Breast epithelium (tissue), 4 donors: ENCODE results near the gene SNTG2. TPM values are rescaled to one million over a fixed set of nuclear protein-coding genes. Genes with fewer than 3 reads are reported as not detected.

Experiments
- DNase-seq, 2 donors: peaks; one replicate each; pipeline ENCODE4 v3.0.0-alpha.2; 2019; ENCODE audit warnings: low spot score in 2 of 2
- H3K27ac ChIP-seq, 2 donors: fragments of 200-600 bp; sonication (generic) in 1 of 2; one replicate each; pipeline ENCODE4 v1.5.1; 2016 to 2019; ENCODE audit warnings: mild to moderate bottlenecking in 1 of 2
- H3K27me3 ChIP-seq, 2 donors: fragments of 200-600 bp; sonication (generic) in 1 of 2; one replicate each; pipeline versions ENCODE4 v1.5.1 to v1.6.0; 2017 to 2019; ENCODE audit warnings: control low read depth in 1 of 2, mild to moderate bottlenecking in 1 of 2
- H3K36me3 ChIP-seq: fragments of 200-600 bp; one replicate; pipeline ENCODE4 v1.5.1; 2019
- H3K4me1 ChIP-seq, 2 donors: fragments of 200-600 bp; sonication (generic); one replicate each; pipeline ENCODE4 v1.5.1; 2016 to 2019; ENCODE audit warnings: control low read depth in 1 of 2
- H3K4me3 ChIP-seq, 3 donors: fragments of 200-600 bp; sonication (generic); 1 replicate in 2 of 3; 2 replicates in 1 of 3; pipeline ENCODE4 v1.5.1; 2016 to 2019; ENCODE audit warnings: mild to moderate bottlenecking in 3 of 3, moderate library complexity in 2 of 3
- H3K9me3 ChIP-seq, 2 donors: fragments of 200-600 bp; sonication (generic) in 1 of 2; one replicate each; pipeline ENCODE4 v1.5.1; 2016 to 2019; ENCODE audit warnings: control low read depth in 1 of 2
- POLR2A ChIP-seq: fragments of 450-650 bp; IDR thresholded peaks from one replicate; pipeline ENCODE4 v1.6.1; 2016; ENCODE audit warnings: antibody characterized with exemption, mild to moderate bottlenecking, moderate library complexity
- POLR2AphosphoS5 ChIP-seq, 3 donors: sonication (generic); formaldehyde crosslinking; IDR thresholded peaks; one replicate each; pipeline ENCODE4 v1.6.1; 2017; ENCODE audit warnings: antibody characterized with exemption in 3 of 3
- intact Hi-C: fragments of 100-400 bp; cut with DNase I; formaldehyde crosslinking; loops from one replicate; pipeline ENCODE4 v1.15.1; 2023; ENCODE audit warnings: low total_unique reads
- total RNA-seq, 3 donors: library from RNA; depleted of rRNA; stranded (reverse); fragments of >200 nt; gene quantifications; one replicate each; pipeline ENCODE4 v1.1.0, GENCODE V29; 2016
- TF ChIP-seq, protein P1 (sequence below), 3 donors: fragments of 450-650 bp; IDR thresholded peaks; one replicate each; pipeline ENCODE4 v1.5.1; 2016 to 2017; ENCODE audit warnings: antibody characterized with exemption in 3 of 3, mild to moderate bottlenecking in 3 of 3, moderate library complexity in 3 of 3

Gene SNTG2
- total RNA-seq, 3 donors from 2014 or later: 4.6 to 7.4 (median 6.0) TPM

DNA sequence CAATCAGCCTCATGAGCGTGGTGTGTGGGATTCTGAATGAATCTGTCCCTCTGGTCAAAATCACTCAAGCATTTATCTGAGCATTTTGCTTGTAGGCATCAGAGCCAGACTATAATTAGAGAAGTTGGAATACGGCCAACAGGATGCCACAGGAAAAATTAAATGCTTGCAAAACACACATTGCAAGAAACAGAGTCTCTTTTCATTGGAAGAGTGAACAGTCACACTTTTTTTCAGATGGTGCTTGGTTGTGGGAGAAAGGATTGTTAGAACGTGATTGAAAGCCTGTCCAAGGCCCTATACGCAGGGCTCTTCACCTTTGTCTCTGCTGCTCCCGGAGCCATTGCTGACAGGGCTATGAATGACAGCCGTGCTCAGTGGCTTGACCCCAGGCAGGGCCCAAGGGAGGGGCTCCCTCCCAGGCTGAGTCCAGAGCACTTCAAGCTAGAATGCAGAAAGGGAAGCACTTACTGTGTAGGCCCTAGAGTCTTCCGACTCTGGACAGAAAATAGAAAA, 59.8 kb downstream of the SNTG2 start:
- intact Hi-C loops: no loop called here
- no peak for TF ChIP-seq POLR2A
- no peak for TF ChIP-seq POLR2AphosphoS5 (IDR thresholded peaks at IDR 0.05)
- TF ChIP-seq, protein P1, sequence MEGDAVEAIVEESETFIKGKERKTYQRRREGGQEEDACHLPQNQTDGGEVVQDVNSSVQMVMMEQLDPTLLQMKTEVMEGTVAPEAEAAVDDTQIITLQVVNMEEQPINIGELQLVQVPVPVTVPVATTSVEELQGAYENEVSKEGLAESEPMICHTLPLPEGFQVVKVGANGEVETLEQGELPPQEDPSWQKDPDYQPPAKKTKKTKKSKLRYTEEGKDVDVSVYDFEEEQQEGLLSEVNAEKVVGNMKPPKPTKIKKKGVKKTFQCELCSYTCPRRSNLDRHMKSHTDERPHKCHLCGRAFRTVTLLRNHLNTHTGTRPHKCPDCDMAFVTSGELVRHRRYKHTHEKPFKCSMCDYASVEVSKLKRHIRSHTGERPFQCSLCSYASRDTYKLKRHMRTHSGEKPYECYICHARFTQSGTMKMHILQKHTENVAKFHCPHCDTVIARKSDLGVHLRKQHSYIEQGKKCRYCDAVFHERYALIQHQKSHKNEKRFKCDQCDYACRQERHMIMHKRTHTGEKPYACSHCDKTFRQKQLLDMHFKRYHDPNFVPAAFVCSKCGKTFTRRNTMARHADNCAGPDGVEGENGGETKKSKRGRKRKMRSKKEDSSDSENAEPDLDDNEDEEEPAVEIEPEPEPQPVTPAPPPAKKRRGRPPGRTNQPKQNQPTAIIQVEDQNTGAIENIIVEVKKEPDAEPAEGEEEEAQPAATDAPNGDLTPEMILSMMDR (IDR thresholded peaks at IDR 0.05): no peak
- Histone ChIP-seq H3K27me3 (no peaks in the 10 kb centered on the region), H3K9me3 (no peaks in the 10 kb centered on the region), H3K4me3 (no peak overlapping the region), H3K36me3 (no peaks in the 10 kb centered on the region), H3K4me1 (no peaks in the 10 kb centered on the region), H3K27ac (no peak overlapping the region)
- DNase-seq: no peak

DNA sequence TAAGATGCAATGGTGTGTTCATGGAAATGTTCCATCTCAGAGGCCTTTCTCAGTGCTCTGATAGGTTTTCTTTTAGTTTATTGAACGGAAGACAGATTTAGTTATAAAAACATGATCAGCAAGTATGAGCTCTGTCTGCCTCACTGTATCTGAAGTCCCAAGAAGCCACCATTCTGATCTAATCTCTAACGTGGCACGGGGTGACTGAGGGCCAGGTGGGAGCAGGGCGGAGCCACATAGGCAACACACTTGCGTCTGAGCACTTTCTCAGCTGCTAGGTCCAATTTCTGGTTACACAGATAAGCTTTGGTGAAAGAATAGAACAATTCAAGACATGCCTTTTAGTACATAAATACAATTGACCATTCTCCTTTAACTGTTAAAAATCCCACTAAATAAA, 60.4 kb downstream of the SNTG2 start:
- TF ChIP-seq, protein P1 (IDR thresholded peaks at IDR 0.05): no peak
- TF ChIP-seq POLR2AphosphoS5 (IDR thresholded peaks at IDR 0.05): no peak
- no peak for TF ChIP-seq POLR2A
- intact Hi-C loops: no loop called here
- Histone ChIP-seq H3K9me3 (no peaks in the 10 kb centered on the region), H3K4me3 (no peak overlapping the region), H3K4me1 (no peaks in the 10 kb centered on the region), H3K27ac (no peak overlapping the region), H3K36me3 (no peaks in the 10 kb centered on the region), H3K27me3 (no peaks in the 10 kb centered on the region)
- no peak for DNase-seq

DNA sequence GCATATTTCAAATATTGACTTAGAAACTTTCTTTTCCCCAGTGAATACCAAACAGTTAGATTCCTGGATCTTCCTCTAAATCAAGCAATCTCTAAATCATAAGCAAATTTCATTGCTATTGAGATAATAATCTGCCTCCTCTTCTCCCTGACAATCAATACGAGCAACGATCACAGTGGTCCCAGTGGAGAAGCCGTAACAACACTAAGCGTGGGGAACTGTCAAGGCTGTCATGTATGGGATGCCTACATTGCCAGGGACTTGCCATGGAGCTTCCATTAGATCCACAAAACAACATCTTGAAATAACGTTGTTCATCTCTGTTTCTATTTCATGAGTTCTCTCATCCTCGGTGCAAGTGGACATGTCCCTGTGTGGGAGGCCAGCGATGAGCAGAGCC, 61.3 kb downstream of the SNTG2 start:
- Histone ChIP-seq H3K9me3 (no peaks in the 10 kb centered on the region), H3K4me1 (no peaks in the 10 kb centered on the region), H3K27ac (no peak overlapping the region), H3K27me3 (no peaks in the 10 kb centered on the region), H3K36me3 (no peaks in the 10 kb centered on the region), H3K4me3 (no peak overlapping the region)
- intact Hi-C loops: no loop called here
- DNase-seq: no peak
- TF ChIP-seq POLR2A: no peak
- TF ChIP-seq, protein P1 (IDR thresholded peaks at IDR 0.05): no peak
- no peak for TF ChIP-seq POLR2AphosphoS5 (IDR thresholded peaks at IDR 0.05)

DNA sequence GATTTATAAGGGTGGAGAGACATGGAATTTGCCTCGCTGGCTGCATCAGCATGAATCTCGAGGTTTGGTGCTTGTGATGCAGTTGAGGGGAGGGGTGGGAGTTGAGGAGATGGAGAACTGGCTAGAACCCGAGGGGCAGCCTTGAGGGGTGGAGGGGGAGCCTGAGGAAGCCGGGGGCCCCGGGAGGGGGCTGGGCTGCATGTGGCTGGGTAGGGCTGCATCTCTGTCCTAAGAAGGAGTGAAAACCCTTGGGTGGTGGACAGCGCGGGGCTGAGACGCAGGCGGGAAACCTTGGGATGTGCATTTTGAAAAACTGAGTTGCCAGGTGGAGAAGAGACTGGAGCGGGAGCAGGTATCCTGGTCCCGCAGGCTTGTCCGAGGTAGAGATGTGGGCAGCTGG, 64.2 kb downstream of the SNTG2 start:
- Histone ChIP-seq H3K27ac (no peak overlapping the region), H3K36me3 (no peaks in the 10 kb centered on the region), H3K27me3 (no peaks in the 10 kb centered on the region), H3K4me1 (no peaks in the 10 kb centered on the region), H3K4me3 (no peak overlapping the region), H3K9me3 (no peaks in the 10 kb centered on the region)
- intact Hi-C loops: no loop called here
- no peak for DNase-seq
- TF ChIP-seq POLR2A (no peak), POLR2AphosphoS5 (IDR thresholded peaks at IDR 0.05) (no peak)

DNA sequence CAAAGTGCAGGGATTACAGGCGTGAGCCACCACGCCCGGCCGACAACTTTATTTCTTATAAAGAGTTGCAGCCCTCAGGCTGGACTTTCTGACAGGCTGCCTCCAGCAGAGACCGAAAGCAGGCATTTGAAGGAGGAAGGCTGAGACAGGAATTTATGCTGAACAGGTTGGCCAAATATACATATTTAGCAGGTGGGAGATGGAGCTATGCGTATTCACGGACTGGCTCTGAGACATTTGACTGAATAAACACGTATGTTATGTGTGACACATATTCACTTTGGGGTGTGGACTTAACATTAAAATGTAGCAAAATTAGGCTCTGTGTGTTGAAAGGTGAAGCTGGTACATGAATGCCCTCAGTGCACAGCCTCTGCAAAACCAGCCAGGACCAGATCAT, 65.9 kb downstream of the SNTG2 start:
- H3K27me3 ChIP-seq: no peaks in the 10 kb centered on the region
- H3K36me3 ChIP-seq: no peaks in the 10 kb centered on the region
- DNase-seq: no peak
- intact Hi-C loops: no loop called here
- TF ChIP-seq, protein P1 (IDR thresholded peaks at IDR 0.05): no peak
- no peak for TF ChIP-seq POLR2A
- no peak for TF ChIP-seq POLR2AphosphoS5 (IDR thresholded peaks at IDR 0.05)
- H3K4me1 ChIP-seq: no peaks in the 10 kb centered on the region
- H3K9me3 ChIP-seq: no peaks in the 10 kb centered on the region
- no peak overlapping the region for H3K4me3 ChIP-seq
- H3K27ac ChIP-seq: no peak overlapping the region

DNA sequence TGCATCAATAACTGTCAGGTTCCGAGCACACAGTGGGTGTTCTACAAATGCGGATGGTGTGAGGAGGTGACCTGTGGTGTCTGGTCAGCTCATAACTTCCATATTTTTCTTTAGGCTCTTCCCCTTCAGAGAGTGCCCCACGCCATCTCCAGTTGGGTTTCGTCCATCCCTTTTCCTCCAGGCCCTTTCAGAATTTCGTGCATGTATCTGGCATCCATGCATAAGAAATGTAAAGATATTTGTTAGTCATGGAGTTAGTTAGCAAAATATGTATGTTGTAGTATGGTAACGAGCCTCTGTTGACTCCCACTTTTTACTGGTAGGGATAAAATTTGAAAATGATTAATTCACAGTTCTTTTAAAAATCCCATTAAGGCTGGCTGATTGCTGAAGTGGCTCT, 67.2 kb downstream of the SNTG2 start:
- Histone ChIP-seq H3K27ac (no peak overlapping the region), H3K4me1 (no peaks in the 10 kb centered on the region), H3K4me3 (no peak overlapping the region), H3K36me3 (no peaks in the 10 kb centered on the region), H3K27me3 (no peaks in the 10 kb centered on the region), H3K9me3 (no peaks in the 10 kb centered on the region)
- intact Hi-C loops: no loop called here
- no peak for DNase-seq
- TF ChIP-seq POLR2A (no peak), POLR2AphosphoS5 (IDR thresholded peaks at IDR 0.05) (no peak)
- TF ChIP-seq, protein P1 (IDR thresholded peaks at IDR 0.05): no peak
